ENCODE measurements around the gene PBLD.
"Not testable (repeated sequence)": the region's sequence is repeated elsewhere in the genome, so short reads cannot be mapped to it uniquely, and the experiment has no call there.

PBLD gene

DNA sequence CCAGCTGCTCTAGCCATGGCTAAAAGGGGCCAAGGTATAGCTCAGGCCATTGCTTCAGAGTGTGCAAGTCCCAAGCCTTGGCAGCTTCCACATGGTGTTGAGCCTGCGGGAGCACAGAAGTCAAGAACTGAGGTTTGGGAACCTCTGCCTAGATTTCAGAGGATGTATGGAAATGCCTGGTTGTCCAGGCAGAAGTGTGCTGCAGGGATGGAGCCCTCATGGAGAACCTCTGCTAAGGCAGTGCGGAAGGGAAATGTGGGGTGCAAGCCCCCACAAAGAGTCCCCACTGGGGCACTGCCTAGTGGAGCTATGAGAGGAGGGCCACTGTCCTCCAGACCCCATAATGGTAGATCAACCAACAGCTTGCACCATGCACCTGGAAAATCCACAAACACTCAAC lies 54.9 kb downstream of the PBLD start:
- DNase-seq, result not testable (repeated sequence)

DNA sequence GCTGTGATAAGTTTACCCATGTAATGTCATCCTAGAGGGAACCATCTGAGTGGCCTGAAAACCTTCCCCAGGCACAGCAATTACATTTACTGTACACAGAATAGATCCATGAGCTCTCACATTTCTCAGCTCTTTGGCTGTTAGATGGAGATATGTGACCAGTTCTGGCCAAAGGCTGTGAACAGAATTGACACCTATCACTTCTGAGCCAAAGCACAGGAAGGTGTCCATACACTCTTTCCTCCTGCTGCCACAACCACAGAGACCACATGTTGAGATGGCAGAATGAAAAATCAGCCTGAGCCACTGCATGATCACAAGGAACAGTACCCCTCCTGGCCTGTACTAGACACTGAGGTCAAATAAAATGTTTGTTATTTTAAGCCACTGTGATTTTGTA lies 56.5 kb downstream of the PBLD start:
- no peak for DNase-seq

DNA sequence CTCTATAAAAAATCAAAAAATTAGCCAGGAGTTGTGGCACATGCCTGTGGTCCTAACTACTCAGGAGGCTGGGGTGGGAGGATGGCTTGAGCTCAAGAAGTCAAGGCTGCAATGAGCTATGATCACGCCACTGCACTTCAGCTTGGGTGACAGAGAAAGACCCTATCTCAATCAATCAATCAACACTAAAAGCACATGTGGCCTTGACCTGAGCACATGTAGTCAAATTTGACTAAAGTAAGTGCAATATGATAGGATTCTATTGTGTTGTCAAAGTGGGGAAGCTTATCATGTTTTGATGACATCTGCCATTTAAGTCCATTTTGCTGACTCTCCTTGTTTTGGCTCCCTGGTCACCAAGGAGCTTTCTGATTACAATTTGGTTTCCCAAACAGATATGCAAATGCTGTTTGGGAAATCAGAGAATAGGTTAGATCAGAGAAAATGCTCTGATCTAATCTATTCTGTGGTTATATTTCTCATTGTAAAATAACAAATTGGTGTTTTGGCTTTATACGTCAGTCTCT lies 57.1 kb downstream of the PBLD start:
- DNase-seq, result no peak

- no peak for DNase-seq
Observed at GRCh38 chr10:68272833-68273232, 59.9 kb downstream of the PBLD start.

GRCh38 chr10:68271196-68271882 lies 61.4 kb downstream of the PBLD start:
- DNase-seq, result no peak

DNA sequence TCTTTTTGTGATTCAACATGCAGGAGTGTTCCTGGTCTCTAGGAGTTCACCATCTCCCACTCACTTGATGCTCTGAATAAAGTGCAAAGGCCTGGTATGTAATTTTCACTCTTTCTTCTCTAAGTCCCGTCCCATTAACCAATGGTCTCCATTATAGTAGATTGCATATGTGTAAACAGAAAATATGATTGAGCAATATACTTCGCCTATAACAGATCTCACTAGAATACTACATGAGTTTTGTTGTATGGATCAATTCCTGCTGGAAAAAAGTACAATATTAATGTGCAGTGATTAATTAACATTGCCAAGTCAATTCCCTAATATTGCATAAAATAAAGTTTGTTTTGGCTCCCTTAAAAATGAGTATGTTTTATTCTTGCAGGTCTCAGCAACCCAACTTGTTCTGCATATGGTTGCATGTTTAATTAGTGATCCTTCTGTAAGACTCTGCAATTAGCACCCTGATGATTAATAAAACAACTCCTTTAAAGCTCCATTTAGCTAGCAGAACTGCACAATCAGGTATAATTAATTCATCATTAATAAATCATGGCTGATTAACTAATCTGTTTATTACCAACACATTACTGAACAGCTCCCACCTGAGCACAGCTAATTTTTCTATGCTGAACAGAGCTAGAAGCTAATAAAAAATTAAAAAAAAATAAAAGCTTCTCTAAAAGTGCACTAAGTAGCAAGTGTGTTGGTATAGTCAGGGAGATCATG lies 63.0 kb downstream of the PBLD start:
- no peak for DNase-seq

- DNase-seq, result no peak
Observed at GRCh38 chr10:68261132-68261856, 71.4 kb downstream of the PBLD start.

GRCh38 chr10:68253346-68253745 lies 79.4 kb downstream of the PBLD start:
- no peak for DNase-seq

- DNase-seq, result no peak
Observed at GRCh38 chr10:68251625-68252495, 80.9 kb downstream of the PBLD start.

DNA sequence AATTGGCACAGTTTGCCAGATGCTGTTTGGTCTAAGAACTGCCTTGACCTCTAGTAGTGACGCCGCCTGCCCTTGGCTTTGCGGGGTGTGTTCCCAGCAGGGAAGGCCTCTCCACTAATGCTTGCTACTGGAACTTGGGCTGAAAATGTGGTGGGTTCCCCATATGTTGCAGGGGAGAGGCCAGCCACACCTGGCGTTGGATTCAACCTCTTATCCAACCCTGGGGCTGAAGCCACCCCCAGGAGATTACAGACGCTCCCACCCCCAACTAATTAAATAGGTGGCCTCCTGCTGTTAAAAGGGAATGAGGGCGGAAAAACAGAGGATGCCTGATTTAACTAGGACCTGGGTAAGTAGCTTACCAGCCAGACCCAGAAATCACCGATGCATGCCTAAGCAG lies 81.6 kb downstream of the PBLD start:
- no peak for DNase-seq

- no peak for DNase-seq
Observed at GRCh38 chr10:68249297-68249696, 83.4 kb downstream of the PBLD start.

DNA sequence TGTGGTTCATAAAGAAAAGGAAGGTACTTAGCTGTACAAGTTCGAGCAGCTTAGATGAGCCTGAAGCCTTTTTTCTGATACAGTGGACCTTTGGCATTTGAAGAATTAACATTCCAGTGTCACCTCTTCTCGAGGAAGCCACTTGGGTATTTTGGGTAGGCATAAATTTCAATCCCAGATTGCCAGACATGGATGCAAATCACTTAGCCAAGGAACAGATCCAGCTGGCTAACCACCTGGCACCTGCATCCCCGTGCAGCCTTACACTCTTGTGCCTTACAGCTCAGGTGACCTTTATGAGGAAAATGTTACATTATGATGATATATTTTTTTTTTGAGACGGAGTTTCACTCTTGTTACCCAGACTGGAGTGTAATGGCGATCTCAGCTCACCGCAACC lies 84.8 kb downstream of the PBLD start:
- no peak for DNase-seq

- DNase-seq, result not testable (repeated sequence)
Observed at GRCh38 chr10:68246397-68246796, 86.3 kb downstream of the PBLD start.

- no peak for DNase-seq
Observed at GRCh38 chr10:68242051-68242450, 90.7 kb downstream of the PBLD start.

- DNase-seq, result no peak
Observed at GRCh38 chr10:68239596-68240150, 93.1 kb downstream of the PBLD start.

- DNase-seq, result no peak
Observed at GRCh38 chr10:68239069-68239468, 93.7 kb downstream of the PBLD start.

- DNase-seq, result no peak
Observed at GRCh38 chr10:68238371-68238770, 94.4 kb downstream of the PBLD start.

DNA sequence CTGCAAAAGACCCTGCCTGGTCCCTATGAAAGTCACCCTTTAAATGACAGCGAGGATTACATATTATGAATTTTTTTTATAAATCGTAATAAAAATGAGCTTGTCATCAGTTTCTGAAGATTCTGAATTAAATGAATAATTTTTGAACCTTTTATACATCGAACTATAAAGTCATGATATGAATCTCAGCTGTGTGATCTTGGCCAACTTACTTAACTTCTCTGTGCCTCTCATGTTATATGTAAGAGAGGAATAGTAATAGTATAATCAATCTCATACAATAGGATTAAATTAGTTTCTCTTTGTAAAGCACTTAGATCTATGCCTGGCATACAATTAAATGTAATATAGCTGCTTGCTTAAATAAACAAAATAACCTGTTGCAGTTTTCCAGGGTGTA lies 95.6 kb downstream of the PBLD start:
- DNase-seq, result no peak

GRCh38 chr10:68235581-68235980 lies 97.1 kb downstream of the PBLD start:
- no peak for DNase-seq

GRCh38 chr10:68235111-68235510 lies 97.6 kb downstream of the PBLD start:
- no peak for DNase-seq

DNA sequence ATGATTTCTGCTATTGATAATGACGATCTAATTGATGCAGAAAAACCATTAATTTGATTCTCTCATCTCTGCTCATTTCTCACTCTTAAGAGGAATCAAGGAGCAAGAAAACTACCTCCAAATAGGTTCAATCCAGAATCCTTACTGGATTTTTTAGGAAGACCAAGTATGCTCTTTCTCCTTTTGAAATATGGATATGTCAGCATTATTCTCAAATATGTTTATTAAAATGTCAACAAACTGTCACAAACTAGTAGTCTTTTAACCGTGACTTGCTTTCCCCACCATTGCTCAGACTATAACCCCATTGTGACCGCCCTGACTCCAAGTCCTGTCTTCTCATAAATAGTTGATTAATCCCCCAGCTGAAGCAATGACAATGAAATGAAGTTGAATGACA lies 99.7 kb downstream of the PBLD start:
- DNase-seq, result no peak
